Lung (tissue), 12 donors: ENCODE measurements around the gene AGO3. TPM values are rescaled to one million over a fixed set of nuclear protein-coding genes. Genes with fewer than 3 reads are reported as not detected.

Source experiments
- ATAC-seq: fragments of 200-7000 bp; cut with Tn5 transposase; one replicate; pipeline ENCODE4 v1.9.1; 2020; ENCODE audit warnings: moderate number of reproducible peaks; ENCODE audit not compliant: insufficient read depth, low FRiP score
- DNase-seq, 3 donors: peaks; one replicate each; pipeline ENCODE4 v3.0.0-alpha.2; 2013 to 2017
- H3K27ac ChIP-seq, 2 donors: one replicate each; pipeline ENCODE4 v1.5.1; 2013; ENCODE audit warnings: mild to moderate bottlenecking in 2 of 2, moderate library complexity in 2 of 2, control low read depth in 1 of 2, inconsistent platforms in 1 of 2, low read depth in 1 of 2, low read length in 1 of 2
- H3K27me3 ChIP-seq, 3 donors: one replicate each; pipeline ENCODE4 v1.5.1; 2013; ENCODE audit warnings: low read length in 2 of 3; ENCODE audit not compliant: control insufficient read depth in 3 of 3, insufficient read depth in 3 of 3
- H3K36me3 ChIP-seq, 4 donors: one replicate each; pipeline ENCODE4 v1.5.1; 2013; ENCODE audit warnings: low read length in 4 of 4, mild to moderate bottlenecking in 1 of 4, moderate library complexity in 1 of 4; ENCODE audit not compliant: control insufficient read depth in 4 of 4, insufficient read depth in 4 of 4
- H3K4me1 ChIP-seq, 5 donors: one replicate each; pipeline ENCODE4 v1.5.1; 2013; ENCODE audit warnings: low read length in 5 of 5, mild to moderate bottlenecking in 2 of 5, moderate library complexity in 1 of 5; ENCODE audit not compliant: control insufficient read depth in 5 of 5, insufficient read depth in 5 of 5
- H3K4me3 ChIP-seq: one replicate; pipeline ENCODE4 v1.5.1; 2013; ENCODE audit warnings: mild to moderate bottlenecking, control low read depth, moderate library complexity
- H3K9ac ChIP-seq, 2 donors: one replicate each; pipeline ENCODE4 v1.5.1; 2013; ENCODE audit warnings: low read length in 2 of 2, control low read depth in 1 of 2; ENCODE audit not compliant: insufficient read depth in 1 of 2
- H3K9me3 ChIP-seq, 4 donors: one replicate each; pipeline ENCODE4 v1.5.1; 2013; ENCODE audit warnings: low read length in 3 of 4, mild to moderate bottlenecking in 1 of 4, moderate library complexity in 1 of 4; ENCODE audit not compliant: control insufficient read depth in 4 of 4, insufficient read depth in 3 of 4
- CTCF ChIP-seq: IDR thresholded peaks from 2 replicates; pipeline ENCODE4 v1.5.1; 2012; ENCODE audit warnings: mild to moderate bottlenecking; ENCODE audit errors: control extremely low read depth, extremely low read depth
- WGBS, 2 donors: extraction: QIAGEN DNeasy Blood & Tissue Kit; methylation state at CpG; one replicate each; pipeline ENCODE4 v1.1.7; 2013; 5-methylcytosine and 5-hydroxymethylcytosine counted together
- polyA plus RNA-seq, 2 donors: library from polyadenylated mRNA; stranded (reverse); fragments of 200-250 nt; gene quantifications; one replicate each; pipeline ENCODE4 v1.2.1, GENCODE V29; 2013
- total RNA-seq, 2 donors: library from RNA; depleted of rRNA in 1 of 2; stranded (reverse); fragments of >200 nt in 1 of 2; gene quantifications; one replicate each; pipeline ENCODE4 v1.2.1, GENCODE V29; 2014 to 2021
- donor health status: control.
- donor health status: control.
- donor health status: Bipolar disorder and iron deficiency.
- donor health status: healthy.
- donor health status: DM: yes; HTN: yes; CAD: no.

The AGO3 gene
- total and polyA plus RNA-seq, 4 donors = 4.4 to 60.4 (median 19.6) TPM

- ATAC-seq = no peak
- Histone ChIP-seq H3K36me3 (peaks cover 0 to 23% (median 6%) of the 10 kb centered on the region in 4 donors), H3K9me3 (no peaks in the 10 kb centered on the region), H3K9ac (no peak overlapping the region), H3K27ac (no peak overlapping the region), H3K27me3 (no peaks in the 10 kb centered on the region), H3K4me1 (peaks cover 0 to 8% (median 0%) of the 10 kb centered on the region in 5 donors), H3K4me3 (no peak overlapping the region)
- DNase-seq = no peak
- TF ChIP-seq CTCF = no peak
- WGBS, 2 donors = 86 to 93% methylated on average over 10 to 13 of the region's 13 CpGs
Observed at GRCh38 chr1:36098650-36099365, 167.9 kb downstream of the AGO3 start.

GRCh38 chr1:36099681-36100341 is 168.9 kb downstream of the AGO3 start:
- peak; percentile 74 to 82 (median 74) for DNase-seq
- ATAC-seq = peak; percentile 86
- Histone ChIP-seq H3K27me3 (no peaks in the 10 kb centered on the region), H3K9me3 (no peaks in the 10 kb centered on the region), H3K27ac (no peak overlapping the region), H3K9ac (no peak overlapping the region), H3K4me3 (no peak overlapping the region), H3K36me3 (peaks cover 0 to 13% (median 2%) of the 10 kb centered on the region in 4 donors), H3K4me1 (peaks cover 0 to 8% (median 0%) of the 10 kb centered on the region in 5 donors)
- peak; percentile 82 for TF ChIP-seq CTCF
- 30 to 37% methylated on average over 18 of the region's 18 CpGs for WGBS, 2 donors

GRCh38 chr1:36100376-36100775 is 169.5 kb downstream of the AGO3 start:
- ATAC-seq (no peak), DNase-seq (no peak)
- no peaks in the 10 kb centered on the region for H3K9me3 ChIP-seq
- peaks cover 0 to 11% (median 2%) of the 10 kb centered on the region in 4 donors for H3K36me3 ChIP-seq
- 69 to 81% methylated on average over 6 of the region's 6 CpGs for WGBS, 2 donors
- H3K9ac ChIP-seq = no peak overlapping the region
- H3K27me3 ChIP-seq = no peaks in the 10 kb centered on the region
- H3K4me3 ChIP-seq = no peak overlapping the region
- no peak overlapping the region for H3K27ac ChIP-seq
- H3K4me1 ChIP-seq = peaks cover 0 to 8% (median 0%) of the 10 kb centered on the region in 5 donors
- TF ChIP-seq CTCF = no peak
